ENCODE results near the gene CLCN1.

DNA sequence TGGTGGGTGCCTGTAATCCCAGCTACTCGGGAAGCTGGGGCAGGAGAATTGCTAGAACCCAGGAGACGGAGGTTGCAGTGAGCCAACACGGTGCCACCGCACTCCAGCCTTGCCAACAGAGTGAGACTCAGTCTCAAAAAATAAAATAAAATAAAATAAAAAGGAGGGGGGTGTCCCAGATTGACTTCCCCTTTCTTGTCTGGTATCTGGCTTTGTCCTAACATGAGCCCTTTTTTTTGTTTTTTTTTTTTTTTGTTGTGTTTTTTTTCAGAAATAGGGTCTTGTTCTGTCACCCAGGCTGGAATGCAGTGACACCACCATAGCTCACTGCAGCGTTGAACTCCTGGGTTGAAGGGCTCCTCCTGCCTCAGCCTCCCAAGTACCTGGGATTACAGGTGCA, 23.0 kb upstream of the CLCN1 start:
- no peak for TF ChIP-seq POLR2A (IDR thresholded peaks at IDR 0.05)
- TF ChIP-seq, protein P1, sequence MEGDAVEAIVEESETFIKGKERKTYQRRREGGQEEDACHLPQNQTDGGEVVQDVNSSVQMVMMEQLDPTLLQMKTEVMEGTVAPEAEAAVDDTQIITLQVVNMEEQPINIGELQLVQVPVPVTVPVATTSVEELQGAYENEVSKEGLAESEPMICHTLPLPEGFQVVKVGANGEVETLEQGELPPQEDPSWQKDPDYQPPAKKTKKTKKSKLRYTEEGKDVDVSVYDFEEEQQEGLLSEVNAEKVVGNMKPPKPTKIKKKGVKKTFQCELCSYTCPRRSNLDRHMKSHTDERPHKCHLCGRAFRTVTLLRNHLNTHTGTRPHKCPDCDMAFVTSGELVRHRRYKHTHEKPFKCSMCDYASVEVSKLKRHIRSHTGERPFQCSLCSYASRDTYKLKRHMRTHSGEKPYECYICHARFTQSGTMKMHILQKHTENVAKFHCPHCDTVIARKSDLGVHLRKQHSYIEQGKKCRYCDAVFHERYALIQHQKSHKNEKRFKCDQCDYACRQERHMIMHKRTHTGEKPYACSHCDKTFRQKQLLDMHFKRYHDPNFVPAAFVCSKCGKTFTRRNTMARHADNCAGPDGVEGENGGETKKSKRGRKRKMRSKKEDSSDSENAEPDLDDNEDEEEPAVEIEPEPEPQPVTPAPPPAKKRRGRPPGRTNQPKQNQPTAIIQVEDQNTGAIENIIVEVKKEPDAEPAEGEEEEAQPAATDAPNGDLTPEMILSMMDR (IDR thresholded peaks at IDR 0.05) = no peak
